Measurements from ENCODE around the gene ZBTB7B.
A peak's percentile ranks its signal among the peaks of the same experiment; 100 is the strongest.

DNA sequence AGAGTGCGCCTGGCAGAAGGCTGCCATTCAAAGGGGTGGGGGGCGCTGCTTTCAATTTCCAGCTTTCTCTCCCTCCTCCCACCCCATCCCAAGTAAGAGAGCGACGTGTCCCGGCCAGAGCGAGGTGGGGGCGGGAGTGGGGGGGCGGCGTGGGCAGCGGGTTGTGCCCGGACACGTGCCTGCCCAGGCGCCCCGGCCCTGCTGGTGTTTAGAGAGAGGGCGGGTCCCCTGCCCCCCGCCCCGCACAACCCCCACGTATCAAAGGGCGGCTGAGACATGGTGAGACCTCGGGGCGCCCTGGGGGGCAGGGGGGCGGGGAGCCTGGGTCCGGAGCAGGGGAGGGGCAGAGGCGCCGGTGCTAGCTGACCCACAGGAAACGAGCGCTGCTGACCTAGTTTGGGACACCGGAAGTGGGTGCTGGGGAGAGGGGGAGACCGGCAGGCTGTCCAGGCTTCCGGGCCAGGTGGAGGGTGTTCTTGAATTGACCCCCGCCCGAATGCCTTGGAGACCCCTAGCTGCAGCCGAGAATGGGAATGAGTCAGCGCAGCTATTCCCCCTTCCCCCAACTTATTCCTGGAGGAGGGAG lies 1.3 kb downstream of the ZBTB7B start:
- TF ChIP-seq NFIC (IDR thresholded peaks at IDR 0.05) (no peak), TAF1 (IDR thresholded peaks at IDR 0.05; ENCODE audit: low read depth) (no peak), YY1 (IDR thresholded peaks at IDR 0.05; ENCODE audit: low read depth) (no peak), CREB1 (IDR thresholded peaks at IDR 0.05; ENCODE audit: low read depth) (no peak), RAD21 (IDR thresholded peaks at IDR 0.05; ENCODE audit: low read depth) (no peak), FOXM1 (IDR thresholded peaks at IDR 0.05; ENCODE audit: borderline replicate concordance, low read depth) (no peak), CEBPB (IDR thresholded peaks at IDR 0.05) (no peak), TEAD4 (IDR thresholded peaks at IDR 0.05) (no peak), EP300 (IDR thresholded peaks at IDR 0.05; ENCODE audit: borderline replicate concordance) (no peak; the same call in 1 of the 2 replicates), EGR1 (IDR thresholded peaks at IDR 0.05) (peak; percentile 70), TCF12 (IDR thresholded peaks at IDR 0.05; ENCODE audit: low read depth) (peak; percentile 15; the same call in 1 of the 2 replicates)
- TF ChIP-seq, protein P1, sequence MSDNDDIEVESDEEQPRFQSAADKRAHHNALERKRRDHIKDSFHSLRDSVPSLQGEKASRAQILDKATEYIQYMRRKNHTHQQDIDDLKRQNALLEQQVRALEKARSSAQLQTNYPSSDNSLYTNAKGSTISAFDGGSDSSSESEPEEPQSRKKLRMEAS (IDR thresholded peaks at IDR 0.05) = peak; percentile 57; the same call in 1 of the 2 replicates
- TF ChIP-seq, protein P2, sequence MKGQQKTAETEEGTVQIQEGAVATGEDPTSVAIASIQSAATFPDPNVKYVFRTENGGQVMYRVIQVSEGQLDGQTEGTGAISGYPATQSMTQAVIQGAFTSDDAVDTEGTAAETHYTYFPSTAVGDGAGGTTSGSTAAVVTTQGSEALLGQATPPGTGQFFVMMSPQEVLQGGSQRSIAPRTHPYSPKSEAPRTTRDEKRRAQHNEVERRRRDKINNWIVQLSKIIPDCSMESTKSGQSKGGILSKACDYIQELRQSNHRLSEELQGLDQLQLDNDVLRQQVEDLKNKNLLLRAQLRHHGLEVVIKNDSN (IDR thresholded peaks at IDR 0.05) = peak; percentile 45
- TF ChIP-seq, protein P3, sequence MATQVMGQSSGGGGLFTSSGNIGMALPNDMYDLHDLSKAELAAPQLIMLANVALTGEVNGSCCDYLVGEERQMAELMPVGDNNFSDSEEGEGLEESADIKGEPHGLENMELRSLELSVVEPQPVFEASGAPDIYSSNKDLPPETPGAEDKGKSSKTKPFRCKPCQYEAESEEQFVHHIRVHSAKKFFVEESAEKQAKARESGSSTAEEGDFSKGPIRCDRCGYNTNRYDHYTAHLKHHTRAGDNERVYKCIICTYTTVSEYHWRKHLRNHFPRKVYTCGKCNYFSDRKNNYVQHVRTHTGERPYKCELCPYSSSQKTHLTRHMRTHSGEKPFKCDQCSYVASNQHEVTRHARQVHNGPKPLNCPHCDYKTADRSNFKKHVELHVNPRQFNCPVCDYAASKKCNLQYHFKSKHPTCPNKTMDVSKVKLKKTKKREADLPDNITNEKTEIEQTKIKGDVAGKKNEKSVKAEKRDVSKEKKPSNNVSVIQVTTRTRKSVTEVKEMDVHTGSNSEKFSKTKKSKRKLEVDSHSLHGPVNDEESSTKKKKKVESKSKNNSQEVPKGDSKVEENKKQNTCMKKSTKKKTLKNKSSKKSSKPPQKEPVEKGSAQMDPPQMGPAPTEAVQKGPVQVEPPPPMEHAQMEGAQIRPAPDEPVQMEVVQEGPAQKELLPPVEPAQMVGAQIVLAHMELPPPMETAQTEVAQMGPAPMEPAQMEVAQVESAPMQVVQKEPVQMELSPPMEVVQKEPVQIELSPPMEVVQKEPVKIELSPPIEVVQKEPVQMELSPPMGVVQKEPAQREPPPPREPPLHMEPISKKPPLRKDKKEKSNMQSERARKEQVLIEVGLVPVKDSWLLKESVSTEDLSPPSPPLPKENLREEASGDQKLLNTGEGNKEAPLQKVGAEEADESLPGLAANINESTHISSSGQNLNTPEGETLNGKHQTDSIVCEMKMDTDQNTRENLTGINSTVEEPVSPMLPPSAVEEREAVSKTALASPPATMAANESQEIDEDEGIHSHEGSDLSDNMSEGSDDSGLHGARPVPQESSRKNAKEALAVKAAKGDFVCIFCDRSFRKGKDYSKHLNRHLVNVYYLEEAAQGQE (IDR thresholded peaks at IDR 0.05; ENCODE audit: low read depth) = no peak

All from Ishikawa (cell line).